T-cell (primary cell): ENCODE results near the gene GGA3. TPM values are rescaled to one million over a fixed set of nuclear protein-coding genes. Genes with fewer than 3 reads are reported as not detected.

Experiments used
- ATAC-seq, 4 experiments: fragments of 200-7000 bp in 3 of 4; fragments of 150-1000 bp in 1 of 4; cut with Tn5 transposase; replicated peaks in 1 of 4; 1 replicate in 3 of 4; 2 replicates in 1 of 4; pipeline ENCODE4 v1.10.0; 2021; ENCODE audit warnings: moderate library complexity in 3 of 4, mild to moderate bottlenecking in 2 of 4, moderate number of reproducible peaks in 1 of 4
- CTCF ChIA-PET, 2 donors: fragments of 300-600 bp; sonication (Branson Sonifier 250); formaldehyde crosslinking; loops; one replicate each; lab custom pipeline; 2022; ENCODE audit warnings: antibody characterized with exemption in 2 of 2; lab: Charles Lee
- POLR2A ChIA-PET, 2 donors: fragments of 300-600 bp; sonication (Branson Sonifier 250); formaldehyde crosslinking; loops; one replicate each; lab custom pipeline; 2022; ENCODE audit warnings: antibody characterized with exemption in 2 of 2; lab: Charles Lee
- DNase-seq, 35 experiments: peaks; one replicate each; pipeline versions ENCODE4 v3.0.0 to v3.0.0-alpha.2; 2013 to 2023
- H3K27ac ChIP-seq: one replicate; pipeline ENCODE4 v1.5.1; 2013; ENCODE audit warnings: low read length
- H3K27me3 ChIP-seq, 2 experiments: replicated peaks in 1 of 2; 1 replicate in 1 of 2; 2 replicates in 1 of 2; pipeline versions ENCODE4 v1.6.1 to v1.7.0; 2013; ENCODE audit warnings: low read length in 1 of 2, mixed read lengths in 1 of 2; ENCODE audit not compliant: control insufficient read depth in 2 of 2, insufficient read depth in 2 of 2; ENCODE audit errors: extremely low read depth in 1 of 2
- H3K36me3 ChIP-seq, 2 donors: 1 replicate in 1 of 2; 2 replicates in 1 of 2; pipeline versions ENCODE4 v1.6.1 to v1.7.0; 2013; ENCODE audit warnings: low read length in 1 of 2; ENCODE audit not compliant: control insufficient read depth in 2 of 2, insufficient read depth in 1 of 2; ENCODE audit errors: extremely low read depth in 1 of 2
- H3K4me1 ChIP-seq, 2 experiments: 1 replicate in 1 of 2; 2 replicates in 1 of 2; pipeline versions ENCODE4 v1.6.1 to v1.7.0; 2013; ENCODE audit warnings: low read length in 2 of 2, mixed read lengths in 1 of 2; ENCODE audit not compliant: insufficient read depth in 2 of 2, control insufficient read depth in 1 of 2; ENCODE audit errors: extremely low read depth in 1 of 2
- H3K4me3 ChIP-seq, 2 donors: 1 replicate in 1 of 2; 2 replicates in 1 of 2; pipeline versions ENCODE4 v1.5.1 to v1.7.0; 2013; ENCODE audit warnings: mild to moderate bottlenecking in 2 of 2, low read length in 1 of 2, moderate library complexity in 1 of 2; ENCODE audit not compliant: control insufficient read depth in 1 of 2; ENCODE audit errors: extremely low read depth in 1 of 2
- H3K9me3 ChIP-seq: 2 replicates; pipeline ENCODE4 v1.7.0; 2013
- H3K27ac Mint-ChIP-seq, 2 donors: one replicate each; pipeline ENCODE4 v1.8.0; 2020 to 2021; ENCODE audit warnings: mild to moderate bottlenecking in 2 of 2, mixed read lengths in 2 of 2
- H3K27me3 Mint-ChIP-seq, 2 donors: one replicate each; pipeline ENCODE4 v1.8.0; 2021 to 2022; ENCODE audit warnings: mixed read lengths in 2 of 2
- H3K36me3 Mint-ChIP-seq: one replicate; pipeline ENCODE4 v1.8.0; 2021; ENCODE audit warnings: mixed read lengths
- H3K4me1 Mint-ChIP-seq, 3 donors: one replicate each; pipeline ENCODE4 v1.8.0; 2020 to 2022; ENCODE audit warnings: mixed read lengths in 3 of 3, mild to moderate bottlenecking in 1 of 3
- H3K4me3 Mint-ChIP-seq, 3 donors: one replicate each; pipeline ENCODE4 v1.8.0; 2020 to 2022; ENCODE audit warnings: mild to moderate bottlenecking in 3 of 3, mixed read lengths in 3 of 3, moderate library complexity in 3 of 3
- H3K9me3 Mint-ChIP-seq, 3 donors: one replicate each; pipeline ENCODE4 v1.8.0; 2020 to 2022; ENCODE audit warnings: mixed read lengths in 3 of 3
- WGBS: methylation state at CpG from one replicate; pipeline ENCODE4 v1.1.5; 2013; ENCODE audit warnings: missing lambda C conversion rate; ENCODE audit not compliant: insufficient coverage; 5-methylcytosine and 5-hydroxymethylcytosine counted together
- total RNA-seq, 35 experiments: library from RNA in 6 of 35; stranded (reverse) in 6 of 35; fragments of 120-200 nt in 1 of 35; gene quantifications; one replicate each; pipeline versions ENCODE4 v1.2.1 to v1.2.4 and lab custom pipeline; 2013 to 2026

GGA3 gene
- total RNA-seq, 5 donors from 2014 or later (not counting 1 experiment from before 2014, with no cell fraction given): 78.1 to 118 (median 102) TPM

GRCh38 chr17:75270966-75271232, 9.5 kb upstream of the GGA3 start, which contains the start of gene MIF4GD:
Gene MIF4GD, minus strand, starts transcription at chr17:75271231. Its CDS starts 1,036 bp downstream, at chr17:75270195.
- ChIA-PET POLR2A (interaction anchor here (0.8 to 2.1 kb wide), 4 partner anchors 9 to 45 kb away, joined by 4 to 23 read pairs (median 20); partner anchors contain the start of genes GGA3 (in 2 of the 2), MRPS7 (in 2 of the 2) and SLC25A19 (in 1 of the 2)), CTCF (interaction anchor here (0.5 to 2.7 kb wide), 18 partner anchors 9 to 507 kb away, joined by 3 to 80 read pairs (median 4); partner anchors contain the start of genes GGA3 (in 1 of the 2), MRPS7 (in 1 of the 2), SLC25A19 (in 1 of the 2) and TMEM94 (in 1 of the 2))
- under 1% methylated on average over 39 of the region's 39 CpGs for WGBS
- H3K4me3 Mint-ChIP-seq: peak within 1 kb of the TSS; percentile 80 to 84 (median 81)
- H3K9me3 Mint-ChIP-seq: no peaks in the 10 kb centered on the region
- no peaks in the 10 kb centered on the region for H3K27me3 Mint-ChIP-seq
- ATAC-seq (peak in 2 of 4 experiments; percentile 21 to 38), DNase-seq (no peak)
- H3K36me3 Mint-ChIP-seq: peaks cover 6% of the 10 kb centered on the region
- H3K27ac Mint-ChIP-seq: peak within 1 kb of the TSS; percentile 81 to 91
- Histone ChIP-seq H3K27me3 (no peaks in the 10 kb centered on the region), H3K4me1 (peaks cover 5 to 36% of the 10 kb centered on the region in 2 experiments), H3K36me3 (peaks cover 5 to 17% of the 10 kb centered on the region in 2 donors), H3K4me3 (peak within 1 kb of the TSS; percentile 81 to 93), H3K27ac (peak within 1 kb of the TSS; percentile 88), H3K9me3 (no peaks in the 10 kb centered on the region)
- peaks cover 24 to 40% (median 31%) of the 10 kb centered on the region in 3 donors for H3K4me1 Mint-ChIP-seq

- Histone ChIP-seq H3K4me1 (peaks cover 5 to 36% of the 10 kb centered on the region in 2 experiments), H3K36me3 (peaks cover 5 to 22% of the 10 kb centered on the region in 2 donors), H3K4me3 (peak overlapping the region; percentile 81 to 93), H3K27me3 (no peaks in the 10 kb centered on the region), H3K9me3 (no peaks in the 10 kb centered on the region), H3K27ac (peak overlapping the region; percentile 88)
- Mint-ChIP-seq H3K4me1 (peaks cover 24 to 40% (median 31%) of the 10 kb centered on the region in 3 donors), H3K27ac (peak overlapping the region; percentile 58 to 65), H3K9me3 (no peaks in the 10 kb centered on the region), H3K4me3 (peak overlapping the region; percentile 78 to 84 (median 80)), H3K36me3 (peaks cover 9% of the 10 kb centered on the region), H3K27me3 (no peaks in the 10 kb centered on the region)
- ChIA-PET CTCF (interaction anchor here (0.5 to 2.7 kb wide), 18 partner anchors 9 to 507 kb away, joined by 3 to 80 read pairs (median 4); partner anchors contain the start of genes GGA3 (in 1 of the 2), MRPS7 (in 1 of the 2), SLC25A19 (in 1 of the 2) and TMEM94 (in 1 of the 2)), POLR2A (interaction anchor here (0.8 to 2.1 kb wide), 4 partner anchors 9 to 45 kb away, joined by 4 to 23 read pairs (median 20); partner anchors contain the start of genes GGA3 (in 2 of the 2), MRPS7 (in 2 of the 2) and SLC25A19 (in 1 of the 2))
- ATAC-seq (peak; percentile 35 to 44 (median 40)), DNase-seq (peak in 22 of 35 experiments; percentile 9 to 59 (median 24))
- 3% methylated on average over 47 of the region's 47 CpGs for WGBS
Measured at GRCh38 chr17:75270218-75270965, 9.0 kb upstream of the GGA3 start.

- ChIA-PET CTCF (interaction anchor here in 1 of 2 donors (0.5 to 2.7 kb wide), 4 partner anchors 8 to 608 kb away, joined by 5 to 80 read pairs (median 32); partner anchors contain the start of genes GGA3, MRPS7 and SLC25A19), POLR2A (interaction anchor here (1.9 to 2.1 kb wide), 2 partner anchors 8 to 20 kb away, joined by 17 to 23 read pairs; partner anchors contain the start of genes GGA3 (in 1 of the 2), MRPS7 (in 1 of the 2) and SLC25A19 (in 1 of the 2))
- H3K36me3 Mint-ChIP-seq: peaks cover 8% of the 10 kb centered on the region
- WGBS: 47% methylated on average over 5 of the region's 6 CpGs
- Histone ChIP-seq H3K27ac (peak overlapping the region; percentile 88), H3K4me1 (peaks cover 5 to 36% of the 10 kb centered on the region in 2 experiments), H3K36me3 (peaks cover 5 to 26% of the 10 kb centered on the region in 2 donors), H3K4me3 (peak overlapping the region; percentile 81 to 93), H3K9me3 (no peaks in the 10 kb centered on the region), H3K27me3 (no peaks in the 10 kb centered on the region)
- H3K4me3 Mint-ChIP-seq: peak overlapping the region; percentile 78 to 84 (median 80)
- ATAC-seq (no peak), DNase-seq (no peak)
- no peaks in the 10 kb centered on the region for H3K9me3 Mint-ChIP-seq
- no peaks in the 10 kb centered on the region for H3K27me3 Mint-ChIP-seq
- peak overlapping the region; percentile 48 to 65 for H3K27ac Mint-ChIP-seq
- peaks cover 24 to 40% (median 31%) of the 10 kb centered on the region in 3 donors for H3K4me1 Mint-ChIP-seq
Measured at GRCh38 chr17:75269844-75270217, 8.4 kb upstream of the GGA3 start.

- DNase-seq: no peak
- H3K36me3 Mint-ChIP-seq: peaks cover 13% of the 10 kb centered on the region
- no peaks in the 10 kb centered on the region for H3K9me3 Mint-ChIP-seq
- H3K27me3 Mint-ChIP-seq: no peaks in the 10 kb centered on the region
- ChIA-PET POLR2A (no interaction called here), CTCF (interaction anchor here (0.5 to 0.6 kb wide), 2 partner anchors 32 to 249 kb away, joined by 4 to 5 read pairs; no protein-coding TSS in a partner anchor)
- no peak overlapping the region for H3K4me3 Mint-ChIP-seq
- no peaks in the 10 kb centered on the region for H3K27me3 ChIP-seq
- 84% methylated on average over 3 of the region's 14 CpGs for WGBS
- H3K4me3 ChIP-seq: no peak overlapping the region
- H3K4me1 ChIP-seq: peaks cover 6 to 32% of the 10 kb centered on the region in 2 experiments
- no peak overlapping the region for H3K27ac Mint-ChIP-seq
- peaks cover 9 to 44% of the 10 kb centered on the region in 2 donors for H3K36me3 ChIP-seq
- peaks cover 22 to 33% (median 29%) of the 10 kb centered on the region in 3 donors for H3K4me1 Mint-ChIP-seq
- no peak for ATAC-seq
- no peaks in the 10 kb centered on the region for H3K9me3 ChIP-seq
- no peak overlapping the region for H3K27ac ChIP-seq
Measured at GRCh38 chr17:75267411-75268232, 6.2 kb upstream of the GGA3 start.

GRCh38 chr17:75267153-75267410, 5.7 kb upstream of the GGA3 start:
- peaks cover 25 to 33% (median 30%) of the 10 kb centered on the region in 3 donors for H3K4me1 Mint-ChIP-seq
- no peak overlapping the region for H3K4me3 Mint-ChIP-seq
- H3K36me3 Mint-ChIP-seq: peaks cover 15% of the 10 kb centered on the region
- DNase-seq (no peak), ATAC-seq (no peak)
- H3K4me3 ChIP-seq: no peak overlapping the region
- H3K9me3 ChIP-seq: no peaks in the 10 kb centered on the region
- peaks cover 7 to 32% of the 10 kb centered on the region in 2 experiments for H3K4me1 ChIP-seq
- WGBS: 88% methylated on average over 2 of the region's 2 CpGs
- H3K27ac ChIP-seq: no peak overlapping the region
- CTCF ChIA-PET: interaction anchor here in 1 of 2 donors (0.6 kb wide), 1 partner anchor 250 kb away, joined by 4 read pairs; no protein-coding TSS in a partner anchor
- no peaks in the 10 kb centered on the region for H3K9me3 Mint-ChIP-seq
- peaks cover 9 to 44% of the 10 kb centered on the region in 2 donors for H3K36me3 ChIP-seq
- H3K27ac Mint-ChIP-seq: no peak overlapping the region
- POLR2A ChIA-PET: no interaction called here
- H3K27me3 ChIP-seq: no peaks in the 10 kb centered on the region
- H3K27me3 Mint-ChIP-seq: no peaks in the 10 kb centered on the region
